Activated T-cell treated with anti-CD3 and anti-CD28 coated beads, Interleukin-2, amount 50 U/mL, for 4 hours (primary cell): ENCODE measurements around the gene GPC2. TPM values are rescaled to one million over a fixed set of nuclear protein-coding genes. Genes with fewer than 3 reads are reported as not detected.
"Not testable (repeated sequence)": the region's sequence is repeated elsewhere in the genome, so short reads cannot be mapped to it uniquely, and the experiment has no call there.

Source experiments
- ATAC-seq, 2 donors: fragments of 200-7000 bp; cut with Tn5 transposase; one replicate each; pipeline ENCODE4 v1.10.0; 2021
- DNase-seq: peaks from one replicate; pipeline ENCODE4 v3.0.0-alpha.2; 2020
- H3K27me3 Mint-ChIP-seq: one replicate; pipeline ENCODE4 v1.8.0; 2021; ENCODE audit warnings: low read depth, mixed read lengths
- H3K36me3 Mint-ChIP-seq: one replicate; pipeline ENCODE4 v1.8.0; 2022; ENCODE audit warnings: mixed read lengths; ENCODE audit not compliant: insufficient read depth
- H3K4me1 Mint-ChIP-seq: one replicate; pipeline ENCODE4 v1.8.0; 2021; ENCODE audit warnings: low read depth, mixed read lengths
- H3K4me3 Mint-ChIP-seq: one replicate; pipeline ENCODE4 v1.8.0; 2021; ENCODE audit warnings: mild to moderate bottlenecking, moderate library complexity, mixed read lengths
- H3K9me3 Mint-ChIP-seq: one replicate; pipeline ENCODE4 v1.8.0; 2021; ENCODE audit warnings: mixed read lengths
- total RNA-seq, 3 donors: library from RNA; stranded (reverse); gene quantifications; one replicate each; pipeline ENCODE4 v1.2.1, GENCODE V29; 2021

The GPC2 gene
- total RNA-seq = 1 to 10 TPM; 3.5 to 4.2 (median 4.1) TPM

- H3K4me3 Mint-ChIP-seq = peak within 1 kb of the TSS; percentile 77
- no peaks in the 10 kb centered on the region for H3K27me3 Mint-ChIP-seq
- DNase-seq (peak; percentile 98), ATAC-seq (peak; percentile 92 to 94)
- no peaks in the 10 kb centered on the region for H3K9me3 Mint-ChIP-seq
- peaks cover 33% of the 10 kb centered on the region for H3K4me1 Mint-ChIP-seq
- no peaks in the 10 kb centered on the region for H3K36me3 Mint-ChIP-seq
Measured at GRCh38 chr7:100177045-100178001, at the start of gene GPC2, which contains the start of gene STAG3. TSS of gene GPC2 (minus strand) at chr7:100177381. CDS start at chr7:100177199, 182 bp downstream. TSS of gene STAG3 (plus strand) at chr7:100177918. CDS start at chr7:100180557, 2,639 bp downstream.

- not testable (repeated sequence) for H3K4me3 Mint-ChIP-seq, H3K27me3 Mint-ChIP-seq, ATAC-seq, H3K9me3 Mint-ChIP-seq, DNase-seq
- H3K4me1 Mint-ChIP-seq = peaks cover 50% of the 10 kb centered on the region
- peaks cover 17% of the 10 kb centered on the region for H3K36me3 Mint-ChIP-seq
Measured at GRCh38 chr7:100224891-100225290, 47.7 kb upstream of the GPC2 start.

GRCh38 chr7:100223376-100223927 is 46.3 kb upstream of the GPC2 start:
- H3K9me3 Mint-ChIP-seq, H3K27me3 Mint-ChIP-seq, DNase-seq, ATAC-seq: not testable (repeated sequence)
- peak overlapping the region; percentile 93 for H3K4me3 Mint-ChIP-seq
- peaks cover 17% of the 10 kb centered on the region for H3K36me3 Mint-ChIP-seq
- H3K4me1 Mint-ChIP-seq = peaks cover 58% of the 10 kb centered on the region

- ATAC-seq = no peak
- H3K4me1 Mint-ChIP-seq = peaks cover 60% of the 10 kb centered on the region
- no peaks in the 10 kb centered on the region for H3K27me3 Mint-ChIP-seq
Measured at GRCh38 chr7:100222445-100223132, 45.4 kb upstream of the GPC2 start.

GRCh38 chr7:100221767-100222444 is 44.7 kb upstream of the GPC2 start:
- H3K27me3 Mint-ChIP-seq = no peaks in the 10 kb centered on the region
- no peaks in the 10 kb centered on the region for H3K9me3 Mint-ChIP-seq
- H3K4me1 Mint-ChIP-seq = peaks cover 66% of the 10 kb centered on the region
- H3K4me3 Mint-ChIP-seq = peak overlapping the region; percentile 93
- DNase-seq = no peak
- ATAC-seq = no peak
- H3K36me3 Mint-ChIP-seq = peaks cover 17% of the 10 kb centered on the region

More at GRCh38 chr7:100222445-100223132, 45.4 kb upstream of the GPC2 start:
- H3K9me3 Mint-ChIP-seq = no peaks in the 10 kb centered on the region
- no peak for DNase-seq
- peaks cover 17% of the 10 kb centered on the region for H3K36me3 Mint-ChIP-seq
- peak overlapping the region; percentile 93 for H3K4me3 Mint-ChIP-seq

GRCh38 chr7:100221231-100221718 is 44.1 kb upstream of the GPC2 start:
- H3K9me3 Mint-ChIP-seq = no peaks in the 10 kb centered on the region
- H3K4me1 Mint-ChIP-seq = peaks cover 69% of the 10 kb centered on the region
- ATAC-seq = peak; percentile 61 to 66
- no peaks in the 10 kb centered on the region for H3K27me3 Mint-ChIP-seq
- H3K36me3 Mint-ChIP-seq = peaks cover 17% of the 10 kb centered on the region
- peak overlapping the region; percentile 93 for H3K4me3 Mint-ChIP-seq
- DNase-seq = peak; percentile 64

- Mint-ChIP-seq H3K27me3 (no peaks in the 10 kb centered on the region), H3K36me3 (peaks cover 15% of the 10 kb centered on the region)
- DNase-seq = no peak
Measured at GRCh38 chr7:100220586-100221230, 43.5 kb upstream of the GPC2 start.

GRCh38 chr7:100219801-100220585 is 42.8 kb upstream of the GPC2 start, which contains the start of gene PVRIG:
TSS of gene PVRIG (plus strand) at chr7:100219949. CDS start at chr7:100219971, 22 bp downstream.
- peak; percentile 21 to 25 for ATAC-seq
- Mint-ChIP-seq H3K4me3 (peak within 1 kb of the TSS; percentile 93), H3K4me1 (peaks cover 62% of the 10 kb centered on the region), H3K36me3 (peaks cover 15% of the 10 kb centered on the region)
- not testable (repeated sequence) for H3K27me3 Mint-ChIP-seq, DNase-seq, H3K9me3 Mint-ChIP-seq

More at GRCh38 chr7:100220586-100221230, 43.5 kb upstream of the GPC2 start:
- peak overlapping the region; percentile 93 for H3K4me3 Mint-ChIP-seq
- peak; percentile 1 for ATAC-seq
- peaks cover 64% of the 10 kb centered on the region for H3K4me1 Mint-ChIP-seq
- no peaks in the 10 kb centered on the region for H3K9me3 Mint-ChIP-seq

- H3K27me3 Mint-ChIP-seq = no peaks in the 10 kb centered on the region
- DNase-seq (no peak), ATAC-seq (no peak)
- H3K4me3 Mint-ChIP-seq = peak overlapping the region; percentile 93
- no peaks in the 10 kb centered on the region for H3K9me3 Mint-ChIP-seq
- peaks cover 15% of the 10 kb centered on the region for H3K36me3 Mint-ChIP-seq
- peaks cover 61% of the 10 kb centered on the region for H3K4me1 Mint-ChIP-seq
Measured at GRCh38 chr7:100219271-100219737, 42.1 kb upstream of the GPC2 start.

- peak; percentile 7 to 8 for ATAC-seq
- not testable (repeated sequence) for H3K36me3 Mint-ChIP-seq, H3K9me3 Mint-ChIP-seq, H3K4me3 Mint-ChIP-seq, H3K27me3 Mint-ChIP-seq
- H3K4me1 Mint-ChIP-seq = peaks cover 51% of the 10 kb centered on the region
- DNase-seq = peak; percentile 73
Measured at GRCh38 chr7:100217934-100218333, 40.8 kb upstream of the GPC2 start.

GRCh38 chr7:100215895-100216294 is 38.7 kb upstream of the GPC2 start:
- peaks cover 3% of the 10 kb centered on the region for H3K36me3 Mint-ChIP-seq
- no peaks in the 10 kb centered on the region for H3K27me3 Mint-ChIP-seq
- no peak for DNase-seq
- H3K4me1 Mint-ChIP-seq = peaks cover 48% of the 10 kb centered on the region
- no peak overlapping the region for H3K4me3 Mint-ChIP-seq
- H3K9me3 Mint-ChIP-seq = no peaks in the 10 kb centered on the region
- ATAC-seq = no peak

- H3K27me3 Mint-ChIP-seq, ATAC-seq, H3K9me3 Mint-ChIP-seq, H3K4me3 Mint-ChIP-seq, DNase-seq, H3K36me3 Mint-ChIP-seq: not testable (repeated sequence)
- H3K4me1 Mint-ChIP-seq = peaks cover 60% of the 10 kb centered on the region
Measured at GRCh38 chr7:100214356-100214755, 37.2 kb upstream of the GPC2 start.
